GM19463 (cell line): ENCODE results near the gene HOXD4.

ENCODE experiments used
- ATAC-seq: cut with Tn5 transposase; IDR thresholded peaks from one replicate; pipeline ENCODE4 v1.9.1; 2021; ENCODE audit warnings: mild to moderate bottlenecking, moderate library complexity; ENCODE audit not compliant: unreplicated experiment

Gene HOXD4

DNA sequence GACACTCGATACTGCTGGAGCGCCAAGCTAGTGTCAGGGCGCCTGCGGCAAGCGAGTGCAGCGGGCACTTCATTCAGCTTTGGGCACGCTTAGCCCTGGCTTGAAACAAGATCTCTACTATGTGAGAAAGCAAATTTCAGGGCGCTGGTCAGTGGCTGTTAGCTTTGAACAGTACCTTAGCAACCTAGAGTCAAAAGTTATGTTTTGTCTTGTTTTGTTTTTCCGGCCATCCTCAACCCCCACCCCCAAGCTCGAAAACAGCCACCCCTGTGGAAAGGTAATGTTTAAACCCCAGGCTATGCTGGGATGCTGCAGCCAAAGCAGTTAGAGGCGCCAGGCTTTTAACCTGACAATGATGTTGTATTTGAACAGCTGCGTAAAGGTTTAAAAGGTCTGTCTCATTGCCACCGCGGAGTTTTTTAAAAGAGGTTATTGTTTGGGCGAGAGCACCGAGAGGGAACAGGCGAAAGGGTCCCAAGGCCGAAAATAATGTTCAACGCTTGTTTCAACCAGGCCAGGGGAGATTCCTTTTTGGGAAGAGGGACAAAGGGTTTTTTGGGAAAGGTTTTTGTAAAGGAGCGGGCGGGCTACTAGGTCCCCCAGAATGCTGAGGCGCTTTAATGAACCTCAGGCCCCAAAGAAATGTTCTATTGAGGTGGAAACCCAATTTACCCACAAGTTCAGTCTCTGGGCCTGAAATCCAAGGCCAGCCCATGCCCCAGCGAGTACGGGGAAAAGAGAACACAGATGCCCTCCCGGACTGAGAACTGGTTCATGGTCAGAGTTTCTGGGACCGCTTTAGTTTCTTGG, 37.0 kb upstream of the HOXD4 start:
- ATAC-seq: no peak

DNA sequence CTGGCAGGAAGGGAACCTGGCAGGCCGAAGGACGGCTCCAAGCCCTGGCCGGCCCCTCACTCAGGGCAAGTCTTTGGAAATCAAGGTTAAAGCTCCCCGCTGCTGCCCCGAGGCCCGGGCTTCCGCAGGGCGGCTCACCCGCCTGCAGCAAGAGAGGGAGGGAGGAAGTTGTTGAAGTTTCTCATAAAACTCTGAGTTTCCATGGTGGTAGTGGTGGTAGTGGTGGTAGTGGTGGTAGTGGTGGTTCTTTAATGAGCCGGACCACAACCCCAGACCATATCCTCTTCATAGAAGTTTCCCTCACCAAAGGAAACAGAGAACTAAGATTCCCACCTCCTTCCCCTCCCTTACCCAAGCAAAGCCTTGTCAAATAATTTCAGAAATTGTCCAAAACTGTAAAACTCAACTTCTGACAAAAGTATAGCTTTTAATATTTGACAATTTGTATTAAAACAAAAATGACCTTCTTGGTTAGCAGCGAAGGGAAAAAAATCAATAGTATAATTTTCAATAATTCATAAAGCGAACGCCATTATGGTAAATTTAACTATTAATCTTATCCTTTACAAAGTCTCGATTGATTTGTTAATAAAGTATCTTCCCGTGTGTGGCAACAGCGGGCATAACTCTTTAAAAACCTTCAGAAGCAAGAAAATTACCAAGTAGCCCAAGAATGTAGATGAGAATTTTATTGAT, 36.3 kb upstream of the HOXD4 start:
- ATAC-seq: no peak

DNA sequence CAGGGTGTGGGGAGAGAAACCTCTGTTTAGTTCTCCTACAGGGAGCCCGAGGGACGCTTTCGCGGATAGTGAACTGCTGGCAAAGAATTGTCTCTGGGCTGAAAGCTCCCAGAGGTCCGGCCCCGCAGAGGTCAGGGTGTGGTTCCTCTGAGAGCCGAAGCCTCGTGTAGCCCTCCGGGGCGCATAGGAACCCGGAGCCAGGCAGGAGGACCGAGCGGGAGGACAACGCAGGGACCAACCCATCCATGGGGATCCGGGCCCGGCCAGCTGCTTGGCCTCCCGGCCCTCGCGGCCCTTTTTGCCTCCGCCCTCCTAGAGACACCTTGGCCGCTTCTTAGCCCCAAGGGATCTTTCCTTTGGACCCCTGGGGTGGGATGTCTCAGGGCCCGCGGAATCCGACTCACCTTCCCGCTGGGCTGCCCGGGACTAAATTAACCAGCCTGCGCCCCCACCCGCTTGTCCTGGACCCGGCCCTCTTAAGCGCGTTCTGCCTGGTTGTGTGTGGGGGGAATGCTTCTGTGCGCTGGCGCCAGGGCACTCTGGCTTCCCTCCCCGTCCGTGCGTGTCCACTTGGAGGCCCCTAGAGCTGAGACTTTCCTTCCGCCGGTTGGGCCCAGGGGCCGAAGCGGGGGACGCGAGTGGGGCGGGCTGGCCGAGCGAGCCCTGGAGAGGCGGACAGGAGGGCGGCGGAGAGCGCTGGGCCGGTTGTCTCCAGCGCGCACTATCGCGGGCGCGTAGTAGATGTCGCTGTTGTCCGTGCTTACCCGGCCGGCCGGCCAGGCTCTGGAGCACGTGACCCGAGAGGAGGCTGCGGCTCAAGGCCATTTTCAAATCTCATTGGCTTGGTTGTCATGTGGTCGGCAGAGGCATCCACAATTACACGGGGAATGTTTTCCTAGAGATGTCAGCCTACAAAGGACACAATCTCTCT, 35.2 kb upstream of the HOXD4 start, which contains the start of gene HOXD10:
Gene HOXD10 (plus strand): TSS at position 896 of the 931 bp plus-strand sequence. CDS start 56 bp downstream, outside the sequence.
- no peak for ATAC-seq

DNA sequence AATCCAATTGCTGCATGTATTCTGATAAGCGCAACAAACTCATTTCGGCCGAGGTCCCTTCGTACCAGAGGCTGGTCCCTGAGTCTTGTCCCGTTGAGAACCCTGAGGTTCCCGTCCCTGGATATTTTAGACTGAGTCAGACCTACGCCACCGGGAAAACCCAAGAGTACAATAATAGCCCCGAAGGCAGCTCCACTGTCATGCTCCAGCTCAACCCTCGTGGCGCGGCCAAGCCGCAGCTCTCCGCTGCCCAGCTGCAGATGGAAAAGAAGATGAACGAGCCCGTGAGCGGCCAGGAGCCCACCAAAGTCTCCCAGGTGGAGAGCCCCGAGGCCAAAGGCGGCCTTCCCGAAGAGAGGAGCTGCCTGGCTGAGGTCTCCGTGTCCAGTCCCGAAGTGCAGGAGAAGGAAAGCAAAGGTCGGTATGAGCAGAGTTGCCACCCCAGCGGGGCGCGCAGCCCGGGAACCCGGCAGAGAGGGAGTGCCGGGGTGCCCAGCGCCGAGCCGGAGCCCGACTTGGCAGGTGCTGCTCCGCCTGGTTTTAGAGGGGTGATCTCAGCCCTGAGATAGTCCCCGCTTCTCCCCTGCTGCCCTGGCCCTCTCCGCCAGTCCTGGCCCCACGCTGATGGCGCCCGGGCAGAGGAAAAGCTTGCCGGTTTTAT, 34.1 kb upstream of the HOXD4 start:
- no peak for ATAC-seq

DNA sequence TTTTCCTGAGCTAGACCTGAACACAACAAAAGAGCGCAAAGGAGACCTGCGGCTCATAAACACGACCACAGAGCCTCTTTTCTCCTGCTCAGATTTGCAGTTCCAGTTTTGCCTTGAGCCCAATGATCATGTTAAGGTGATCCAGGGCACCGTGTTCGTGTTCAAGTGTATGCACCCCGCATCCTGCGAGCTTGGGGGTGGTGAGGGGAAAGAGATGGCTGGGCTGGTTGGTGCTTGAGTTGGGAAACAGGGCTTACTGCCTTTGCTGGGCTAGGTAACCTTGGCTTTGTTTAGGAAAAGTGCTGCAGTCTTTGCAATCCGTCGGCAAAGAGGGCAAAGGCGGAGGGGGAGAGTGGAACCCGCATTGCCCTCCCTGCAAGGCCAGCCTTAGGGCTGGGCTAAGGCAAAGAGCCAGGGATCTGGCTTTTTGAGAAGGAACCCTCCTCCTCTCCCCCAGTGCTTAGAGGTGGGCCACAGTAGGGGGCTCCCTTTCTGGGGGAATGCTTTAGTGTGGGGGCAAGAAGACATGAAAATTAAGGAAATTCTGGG, 33.5 kb upstream of the HOXD4 start:
- no peak for ATAC-seq

DNA sequence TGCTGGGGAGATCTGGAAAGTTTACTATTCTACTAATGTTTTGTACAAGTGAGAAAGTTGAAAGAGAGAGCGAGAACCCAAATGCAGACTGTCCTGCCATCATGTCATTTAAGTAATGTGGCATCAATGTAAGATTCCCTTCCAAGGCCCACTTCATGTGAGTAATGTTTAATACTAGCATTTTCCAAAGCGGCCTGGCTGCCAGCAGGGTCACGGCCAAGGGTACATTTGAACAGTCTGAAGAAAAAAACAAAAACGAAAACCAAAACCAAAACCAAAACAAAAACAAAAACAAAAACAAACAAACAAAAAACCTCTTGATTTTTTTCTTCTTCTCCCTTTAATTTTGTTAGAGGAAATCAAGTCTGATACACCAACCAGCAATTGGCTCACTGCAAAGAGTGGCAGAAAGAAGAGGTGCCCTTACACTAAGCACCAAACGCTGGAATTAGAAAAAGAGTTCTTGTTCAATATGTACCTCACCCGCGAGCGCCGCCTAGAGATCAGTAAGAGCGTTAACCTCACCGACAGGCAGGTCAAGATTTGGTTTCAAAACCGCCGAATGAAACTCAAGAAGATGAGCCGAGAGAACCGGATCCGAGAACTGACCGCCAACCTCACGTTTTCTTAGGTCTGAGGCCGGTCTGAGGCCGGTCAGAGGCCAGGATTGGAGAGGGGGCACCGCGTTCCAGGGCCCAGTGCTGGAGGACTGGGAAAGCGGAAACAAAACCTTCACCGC, 32.6 kb upstream of the HOXD4 start:
- no peak for ATAC-seq

DNA sequence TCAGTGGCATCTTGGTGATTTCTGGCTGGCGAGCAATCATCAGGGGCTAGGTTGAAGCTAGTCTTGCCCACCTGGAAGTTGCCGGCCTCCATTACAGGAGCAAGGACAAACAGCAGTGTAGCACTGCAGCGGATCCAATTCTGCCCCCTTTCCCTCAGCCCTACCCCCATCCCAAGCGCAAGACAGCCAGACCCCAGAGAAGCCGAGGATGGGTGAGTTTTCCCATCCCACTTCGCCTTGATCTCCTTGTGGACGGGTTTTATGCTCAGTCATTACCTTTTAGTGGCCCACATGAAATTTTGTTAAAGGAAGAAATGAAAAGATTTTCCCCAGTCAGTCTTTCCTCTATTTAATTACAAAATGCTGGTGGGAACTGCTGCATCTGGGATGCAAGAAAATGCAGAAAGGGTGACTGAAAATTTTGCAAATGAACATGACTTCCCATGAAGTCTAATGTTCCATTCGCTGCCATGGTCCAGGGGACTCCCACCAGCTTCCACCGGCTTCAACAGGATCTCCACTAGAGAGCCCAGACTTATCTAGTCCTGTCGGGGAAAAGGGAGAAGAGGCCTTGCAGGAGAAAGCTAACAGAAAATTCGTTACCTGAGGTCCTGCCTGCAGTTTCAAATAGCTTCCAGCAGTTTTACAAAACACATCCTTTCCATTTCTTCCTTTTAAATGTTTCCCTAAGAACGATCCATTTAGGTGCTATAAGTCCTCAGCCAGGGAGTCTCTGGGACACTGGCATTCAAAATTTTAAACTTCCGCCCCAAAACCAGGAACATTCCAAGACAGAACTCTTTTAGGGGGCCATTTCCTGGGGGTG, 30.8 kb upstream of the HOXD4 start:
- ATAC-seq: no peak

DNA sequence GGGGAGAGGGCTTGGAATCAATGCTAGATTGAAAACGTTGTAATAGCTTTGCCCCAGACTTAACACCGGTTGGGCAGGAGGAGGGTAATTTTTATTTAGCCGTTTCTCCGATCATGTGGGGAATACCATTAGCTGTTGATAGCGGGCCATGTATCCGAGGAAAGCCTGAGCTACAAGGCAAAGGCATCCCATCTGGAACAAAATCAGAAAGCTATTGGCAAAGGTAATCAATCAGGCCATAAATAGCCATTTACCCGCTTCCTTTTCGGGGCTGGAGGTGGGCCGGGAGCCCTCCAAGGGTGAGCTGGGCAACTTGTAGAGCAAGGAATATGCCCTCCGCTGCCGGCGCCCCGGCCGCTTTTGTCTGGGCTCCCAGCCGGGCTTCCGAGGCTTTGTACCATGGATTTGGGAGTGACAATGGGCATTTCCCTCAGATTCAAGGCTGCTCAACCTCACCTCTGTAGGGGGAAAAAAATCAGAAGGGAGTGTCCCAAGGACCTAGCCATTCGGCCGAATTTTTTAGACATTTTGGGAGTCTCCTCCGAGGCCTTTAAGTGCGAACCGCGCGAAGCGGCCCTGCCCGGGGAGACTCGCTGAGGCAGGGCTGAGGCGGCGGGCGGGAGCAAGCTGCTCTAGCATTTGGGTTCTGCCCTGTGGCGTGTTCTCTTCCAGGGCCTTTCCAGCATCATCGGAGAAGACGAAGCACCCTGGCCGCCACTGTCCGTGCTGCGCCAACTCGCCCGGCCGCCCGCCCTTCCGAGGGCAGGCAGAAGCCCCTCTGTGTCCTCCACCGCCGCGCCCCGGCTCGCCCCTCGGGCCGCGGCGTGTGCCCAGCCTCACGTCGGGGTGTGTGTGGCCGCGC, 29.9 kb upstream of the HOXD4 start:
- ATAC-seq: no peak

DNA sequence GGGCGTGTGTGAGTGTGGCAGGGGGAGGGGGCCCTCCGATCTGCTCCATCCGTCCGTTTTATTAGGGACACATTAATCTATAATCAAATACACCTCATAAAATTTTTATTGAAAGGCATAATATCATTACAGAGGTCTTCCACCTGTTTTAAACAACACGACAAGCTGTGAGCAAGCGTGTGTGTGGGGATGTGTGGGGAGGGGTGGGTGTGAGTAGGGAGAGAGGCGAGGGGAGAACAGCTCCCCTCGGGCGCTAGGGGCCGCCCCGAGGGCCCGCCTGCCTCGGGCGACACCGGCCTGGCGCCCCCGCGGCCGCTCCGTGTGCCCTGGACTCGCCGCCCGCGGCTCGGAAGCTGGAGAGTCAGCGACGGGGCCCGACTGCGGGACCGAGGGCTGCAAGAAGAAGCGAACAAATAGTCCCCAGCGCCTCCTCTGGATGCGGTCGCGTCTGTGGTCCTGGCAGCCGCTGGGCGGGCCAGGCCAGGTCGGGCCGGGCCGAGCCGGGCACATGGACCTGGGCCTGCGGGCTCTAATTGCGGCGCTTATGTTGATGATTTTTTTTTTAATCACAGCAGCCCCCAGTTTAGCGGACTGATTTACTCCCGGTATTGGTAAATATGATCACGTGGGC, 29.2 kb upstream of the HOXD4 start:
- no peak for ATAC-seq

DNA sequence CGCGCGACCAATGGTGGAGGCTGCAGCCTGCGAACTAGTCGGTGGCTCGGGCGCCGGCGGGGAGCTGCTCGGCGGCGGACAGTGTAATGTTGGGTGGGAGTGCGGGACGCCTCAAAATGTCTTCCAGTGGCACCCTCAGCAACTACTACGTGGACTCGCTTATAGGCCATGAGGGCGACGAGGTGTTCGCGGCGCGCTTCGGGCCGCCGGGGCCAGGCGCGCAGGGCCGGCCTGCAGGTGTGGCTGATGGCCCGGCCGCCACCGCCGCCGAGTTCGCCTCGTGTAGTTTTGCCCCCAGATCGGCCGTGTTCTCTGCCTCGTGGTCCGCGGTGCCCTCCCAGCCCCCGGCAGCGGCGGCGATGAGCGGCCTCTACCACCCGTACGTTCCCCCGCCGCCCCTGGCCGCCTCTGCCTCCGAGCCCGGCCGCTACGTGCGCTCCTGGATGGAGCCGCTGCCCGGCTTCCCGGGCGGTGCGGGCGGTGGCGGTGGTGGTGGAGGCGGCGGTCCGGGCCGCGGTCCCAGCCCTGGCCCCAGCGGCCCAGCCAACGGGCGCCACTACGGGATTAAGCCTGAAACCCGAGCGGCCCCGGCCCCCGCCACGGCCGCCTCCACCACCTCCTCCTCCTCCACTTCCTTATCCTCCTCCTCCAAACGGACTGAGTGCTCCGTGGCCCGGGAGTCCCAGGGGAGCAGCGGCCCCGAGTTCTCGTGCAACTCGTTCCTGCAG, 28.5 kb upstream of the HOXD4 start, which contains the start of gene HOXD9:
Gene HOXD9 (plus strand): TSS at position 37 of the 728 bp plus-strand sequence. CDS start 50 bp downstream, at position 87.
- no peak for ATAC-seq

DNA sequence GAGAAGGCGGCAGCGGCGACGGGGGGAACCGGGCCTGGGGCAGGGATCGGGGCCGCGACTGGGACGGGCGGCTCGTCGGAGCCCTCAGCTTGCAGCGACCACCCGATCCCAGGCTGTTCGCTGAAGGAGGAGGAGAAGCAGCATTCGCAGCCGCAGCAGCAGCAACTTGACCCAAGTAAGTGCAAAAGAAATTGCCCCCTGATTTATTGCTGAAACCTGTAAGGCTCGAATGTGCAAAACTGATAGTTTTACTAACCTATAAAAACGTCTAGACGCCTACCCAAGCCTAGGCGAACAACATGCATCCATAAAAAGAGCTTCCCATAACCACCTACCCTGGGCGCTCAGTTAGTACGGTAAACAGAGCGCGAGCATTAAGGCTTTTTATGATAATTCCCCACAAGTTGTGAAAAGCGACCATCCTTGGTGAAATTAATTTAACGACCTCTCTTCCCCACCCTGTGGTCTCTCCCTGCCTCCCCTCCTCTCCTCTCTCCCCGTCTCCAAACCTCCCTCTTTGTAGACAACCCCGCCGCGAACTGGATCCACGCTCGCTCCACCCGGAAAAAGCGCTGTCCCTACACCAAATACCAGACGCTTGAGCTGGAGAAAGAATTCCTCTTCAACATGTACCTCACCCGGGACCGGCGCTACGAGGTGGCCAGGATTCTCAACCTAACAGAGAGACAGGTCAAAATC, 27.8 kb upstream of the HOXD4 start:
- ATAC-seq: no peak

DNA sequence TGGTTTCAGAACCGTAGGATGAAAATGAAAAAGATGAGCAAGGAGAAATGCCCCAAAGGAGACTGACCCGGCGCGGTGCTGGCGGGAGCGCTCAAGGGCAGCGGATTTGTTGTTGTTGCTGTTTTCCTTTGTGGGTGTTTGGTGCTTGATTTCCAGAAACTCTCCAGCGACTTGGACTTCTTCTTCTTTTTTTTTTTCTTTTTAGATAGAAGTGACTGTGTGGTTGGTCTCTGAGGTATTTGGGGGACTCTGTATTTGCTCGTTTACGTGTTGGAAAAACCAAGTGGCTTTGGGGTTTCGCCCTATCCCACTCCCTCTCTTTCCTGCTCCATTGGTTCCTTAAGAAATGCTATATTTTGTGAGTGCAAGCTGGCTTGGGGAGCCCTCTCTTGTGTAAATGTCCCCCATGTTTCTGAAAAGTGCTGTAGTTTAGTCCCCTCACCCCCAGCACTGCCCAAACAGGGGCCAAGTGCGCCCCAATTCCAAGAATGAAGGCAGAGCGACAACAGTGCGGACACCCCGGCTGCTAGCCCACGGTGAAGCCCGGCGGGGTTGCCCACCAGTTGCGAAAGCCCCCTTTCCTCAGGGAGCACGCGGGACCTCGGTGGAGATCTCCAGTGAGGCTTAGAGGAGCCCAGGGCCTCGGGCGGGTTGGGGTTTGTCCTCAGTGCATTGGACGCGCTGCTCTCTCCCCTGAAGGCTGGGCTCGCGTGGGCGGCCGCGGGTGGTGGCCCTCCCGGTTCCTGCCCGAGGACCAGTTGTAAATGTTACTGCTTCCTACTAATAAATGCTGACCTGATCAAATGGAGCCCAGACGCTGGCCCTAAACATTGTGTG, 27.0 kb upstream of the HOXD4 start:
- no peak for ATAC-seq

DNA sequence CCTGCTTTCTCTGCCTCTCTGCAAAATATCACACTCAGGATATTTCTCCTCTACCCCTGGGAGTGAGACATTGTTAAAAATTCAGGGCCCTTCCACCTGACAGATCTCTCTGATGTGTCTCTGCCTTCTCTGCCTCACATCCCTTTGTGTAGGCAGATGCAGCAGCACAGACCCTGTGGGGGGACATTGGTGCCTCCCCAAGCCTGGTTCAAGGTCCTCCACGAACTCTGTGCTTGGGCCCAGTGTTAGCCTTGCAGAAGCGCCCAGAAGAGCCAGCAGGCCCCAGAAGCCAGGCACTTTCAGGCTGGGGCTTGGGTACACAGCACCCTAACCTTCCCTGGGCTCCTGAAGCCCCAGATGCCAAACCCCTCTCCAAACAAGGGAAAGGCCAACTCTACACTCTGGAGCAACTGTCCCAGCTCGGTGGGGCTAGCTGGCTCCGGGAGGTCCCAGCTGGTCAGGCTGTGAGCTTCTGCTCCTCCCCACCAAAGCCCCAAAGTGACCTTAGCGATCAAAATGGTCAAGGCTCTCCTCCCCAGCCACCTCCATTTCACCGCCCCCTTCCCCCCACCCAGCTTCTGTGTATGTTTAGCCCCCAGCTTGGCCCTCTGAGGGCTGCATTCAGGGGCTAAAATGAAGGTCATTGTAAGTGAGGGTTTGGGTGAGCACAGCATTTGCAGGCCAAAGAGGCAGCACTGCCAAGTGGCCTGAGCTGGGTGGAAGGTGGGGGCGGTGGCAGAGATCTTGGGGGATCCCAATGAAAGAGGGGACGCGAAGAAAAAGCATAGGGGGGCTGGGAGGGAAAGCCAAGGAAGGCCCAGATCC, 26.2 kb upstream of the HOXD4 start:
- no peak for ATAC-seq

DNA sequence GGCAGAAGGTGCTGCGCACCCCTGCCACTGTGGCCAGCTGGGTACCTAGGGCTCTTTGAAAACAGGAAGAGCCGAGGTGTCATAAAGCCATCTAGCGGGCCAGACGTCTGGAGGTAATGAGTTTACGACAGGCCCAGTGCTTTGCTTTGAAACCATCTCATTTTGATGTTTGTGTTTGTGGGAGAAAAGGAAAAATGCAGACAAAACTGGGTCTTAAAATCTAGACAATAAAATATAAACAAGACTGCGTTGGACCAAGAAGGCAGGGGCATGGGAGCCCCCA, 25.6 kb upstream of the HOXD4 start:
- ATAC-seq: no peak
